Measurements from ENCODE around the gene ATAD3B.
"Not testable (repeated sequence)": the region's sequence is repeated elsewhere in the genome, so short reads cannot be mapped to it uniquely, and the experiment has no call there.

ATAD3B gene

GRCh38 chr1:1425753-1426495 is 45.6 kb upstream of the ATAD3B start:
- no peak overlapping the region for H3K4me3 ChIP-seq (replicated peaks; ENCODE audit: low read depth, low read length)
- no peak for DNase-seq (ENCODE audit: extremely low read depth, low read depth)
- TF ChIP-seq, protein P1, sequence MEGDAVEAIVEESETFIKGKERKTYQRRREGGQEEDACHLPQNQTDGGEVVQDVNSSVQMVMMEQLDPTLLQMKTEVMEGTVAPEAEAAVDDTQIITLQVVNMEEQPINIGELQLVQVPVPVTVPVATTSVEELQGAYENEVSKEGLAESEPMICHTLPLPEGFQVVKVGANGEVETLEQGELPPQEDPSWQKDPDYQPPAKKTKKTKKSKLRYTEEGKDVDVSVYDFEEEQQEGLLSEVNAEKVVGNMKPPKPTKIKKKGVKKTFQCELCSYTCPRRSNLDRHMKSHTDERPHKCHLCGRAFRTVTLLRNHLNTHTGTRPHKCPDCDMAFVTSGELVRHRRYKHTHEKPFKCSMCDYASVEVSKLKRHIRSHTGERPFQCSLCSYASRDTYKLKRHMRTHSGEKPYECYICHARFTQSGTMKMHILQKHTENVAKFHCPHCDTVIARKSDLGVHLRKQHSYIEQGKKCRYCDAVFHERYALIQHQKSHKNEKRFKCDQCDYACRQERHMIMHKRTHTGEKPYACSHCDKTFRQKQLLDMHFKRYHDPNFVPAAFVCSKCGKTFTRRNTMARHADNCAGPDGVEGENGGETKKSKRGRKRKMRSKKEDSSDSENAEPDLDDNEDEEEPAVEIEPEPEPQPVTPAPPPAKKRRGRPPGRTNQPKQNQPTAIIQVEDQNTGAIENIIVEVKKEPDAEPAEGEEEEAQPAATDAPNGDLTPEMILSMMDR (IDR thresholded peaks at IDR 0.05; ENCODE audit: low read depth, low read length, missing control alignments) = no peak

GRCh38 chr1:1426496-1427105 is 45.0 kb upstream of the ATAD3B start:
- DNase-seq (ENCODE audit: extremely low read depth, low read depth) = no peak
- H3K4me3 ChIP-seq (replicated peaks; ENCODE audit: low read depth, low read length) = no peak overlapping the region
- TF ChIP-seq, protein P1 (IDR thresholded peaks at IDR 0.05; ENCODE audit: low read depth, low read length, missing control alignments) = no peak

DNA sequence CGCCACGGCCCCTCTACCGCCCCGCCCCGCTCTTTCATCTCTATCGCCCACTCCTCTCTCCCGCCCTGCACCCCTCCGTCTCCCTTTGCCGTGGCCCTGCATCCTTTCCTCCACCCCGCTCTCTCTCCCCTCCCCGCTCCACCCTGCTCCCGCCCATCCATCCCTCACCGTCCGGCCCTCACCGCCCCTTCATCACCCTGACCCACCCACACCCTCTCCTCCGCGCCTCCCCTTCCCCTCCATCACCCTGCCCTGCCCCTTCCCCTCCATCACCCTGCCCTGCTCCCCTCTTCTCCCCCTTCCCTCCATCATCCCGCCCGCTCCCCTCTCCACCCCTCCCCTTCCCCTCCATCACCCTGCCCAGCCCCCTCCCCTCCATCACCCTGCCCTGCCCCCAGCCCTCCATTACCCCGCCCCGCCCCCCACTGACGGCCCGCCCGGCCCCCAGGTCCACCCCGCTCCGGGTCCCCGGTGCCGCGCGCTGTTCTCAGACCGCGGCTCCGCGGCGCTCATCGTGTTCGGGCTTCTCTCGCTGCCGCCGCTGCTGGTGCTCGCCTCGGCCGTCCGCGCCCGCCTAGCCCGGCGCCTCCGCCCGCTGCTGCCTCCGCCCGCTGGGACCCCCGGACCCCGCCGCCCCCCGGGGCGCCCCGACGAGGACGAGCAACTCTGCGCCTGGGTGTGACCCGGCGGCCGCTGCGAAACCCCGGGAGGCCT is 44.3 kb upstream of the ATAD3B start:
- no peak for DNase-seq (ENCODE audit: extremely low read depth, low read depth)
- no peak overlapping the region for H3K4me3 ChIP-seq (replicated peaks; ENCODE audit: low read depth, low read length)
- TF ChIP-seq, protein P1 (IDR thresholded peaks at IDR 0.05; ENCODE audit: low read depth, low read length, missing control alignments) = no peak

DNA sequence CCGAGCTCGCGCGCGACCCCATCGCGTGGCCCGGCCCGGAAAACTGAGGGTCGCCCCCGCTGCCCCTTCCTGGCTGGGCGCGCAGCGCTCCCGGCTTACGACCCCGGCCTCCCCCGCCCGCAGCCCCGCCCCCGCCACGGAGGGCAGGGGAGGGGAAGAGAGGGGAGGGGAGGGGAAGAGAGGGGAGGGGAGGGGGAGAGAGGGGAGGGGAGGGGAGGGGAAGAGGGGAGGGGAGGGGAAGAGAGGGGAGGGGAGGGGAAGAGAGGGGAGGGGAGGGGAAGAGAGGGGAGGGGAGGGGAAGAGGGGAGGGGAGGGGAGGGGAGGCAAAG is 43.8 kb upstream of the ATAD3B start:
- H3K4me3 ChIP-seq (replicated peaks; ENCODE audit: low read depth, low read length) = no peak overlapping the region
- no peak for DNase-seq (ENCODE audit: extremely low read depth, low read depth)
- TF ChIP-seq, protein P1 (IDR thresholded peaks at IDR 0.05; ENCODE audit: low read depth, low read length, missing control alignments) = no peak

DNA sequence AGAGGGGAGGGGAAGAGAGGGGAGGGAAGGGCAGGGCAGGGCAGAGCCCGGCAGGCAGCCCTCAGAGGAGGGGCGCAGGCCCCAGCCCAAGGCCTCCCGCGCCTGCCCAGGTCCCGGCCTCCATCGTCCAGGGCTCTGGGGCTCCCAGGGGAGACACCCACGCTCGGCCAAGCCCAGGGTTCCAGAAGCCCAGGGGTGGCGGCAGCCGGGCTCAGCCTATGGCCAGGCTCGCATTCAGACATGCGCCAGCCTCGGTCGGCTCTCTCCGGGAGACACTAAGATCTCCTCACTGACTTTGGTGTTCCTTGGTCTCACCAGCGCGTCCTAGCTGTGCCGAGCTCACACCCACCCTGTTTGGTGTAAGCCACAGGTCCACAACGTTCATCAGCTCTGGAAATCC is 43.4 kb upstream of the ATAD3B start:
- no peak for DNase-seq (ENCODE audit: extremely low read depth, low read depth)
- TF ChIP-seq, protein P1 (IDR thresholded peaks at IDR 0.05; ENCODE audit: low read depth, low read length, missing control alignments) = no peak
- no peak overlapping the region for H3K4me3 ChIP-seq (replicated peaks; ENCODE audit: low read depth, low read length)

GRCh38 chr1:1428967-1429366 is 42.6 kb upstream of the ATAD3B start:
- H3K4me3 ChIP-seq (replicated peaks; ENCODE audit: low read depth, low read length); DNase-seq (ENCODE audit: extremely low read depth, low read depth): not testable (repeated sequence)

- H3K4me3 ChIP-seq (replicated peaks; ENCODE audit: low read depth, low read length) = no peak overlapping the region
- TF ChIP-seq, protein P1 (IDR thresholded peaks at IDR 0.05; ENCODE audit: low read depth, low read length, missing control alignments) = no peak
- no peak for DNase-seq (ENCODE audit: extremely low read depth, low read depth)
Measured at GRCh38 chr1:1429671-1430073, 41.9 kb upstream of the ATAD3B start.
